NCI-H460 (cell line): Measurements from ENCODE around the gene APRT. TPM values are rescaled to one million over a fixed set of nuclear protein-coding genes. Genes with fewer than 3 reads are reported as not detected.
A peak's percentile ranks its signal among the peaks of the same experiment; 100 is the strongest.
"Not testable (repeated sequence)": the region's sequence is repeated elsewhere in the genome, so short reads cannot be mapped to it uniquely, and the experiment has no call there.

Source experiments
- DNase-seq: peaks from one replicate; pipeline ENCODE4 v3.0.0-alpha.2; 2016; ENCODE audit warnings: low read depth; ENCODE audit errors: extremely low read depth
- total RNA-seq: library from RNA; depleted of rRNA; stranded (reverse); fragments of >200 nt; shearing (Covaris generic); gene quantifications from 2 replicates; pipeline ENCODE4 v1.2.3, GENCODE V29; 2014

APRT gene
- total RNA-seq, 1 experiment from 2014 or later, result 124 TPM

DNA sequence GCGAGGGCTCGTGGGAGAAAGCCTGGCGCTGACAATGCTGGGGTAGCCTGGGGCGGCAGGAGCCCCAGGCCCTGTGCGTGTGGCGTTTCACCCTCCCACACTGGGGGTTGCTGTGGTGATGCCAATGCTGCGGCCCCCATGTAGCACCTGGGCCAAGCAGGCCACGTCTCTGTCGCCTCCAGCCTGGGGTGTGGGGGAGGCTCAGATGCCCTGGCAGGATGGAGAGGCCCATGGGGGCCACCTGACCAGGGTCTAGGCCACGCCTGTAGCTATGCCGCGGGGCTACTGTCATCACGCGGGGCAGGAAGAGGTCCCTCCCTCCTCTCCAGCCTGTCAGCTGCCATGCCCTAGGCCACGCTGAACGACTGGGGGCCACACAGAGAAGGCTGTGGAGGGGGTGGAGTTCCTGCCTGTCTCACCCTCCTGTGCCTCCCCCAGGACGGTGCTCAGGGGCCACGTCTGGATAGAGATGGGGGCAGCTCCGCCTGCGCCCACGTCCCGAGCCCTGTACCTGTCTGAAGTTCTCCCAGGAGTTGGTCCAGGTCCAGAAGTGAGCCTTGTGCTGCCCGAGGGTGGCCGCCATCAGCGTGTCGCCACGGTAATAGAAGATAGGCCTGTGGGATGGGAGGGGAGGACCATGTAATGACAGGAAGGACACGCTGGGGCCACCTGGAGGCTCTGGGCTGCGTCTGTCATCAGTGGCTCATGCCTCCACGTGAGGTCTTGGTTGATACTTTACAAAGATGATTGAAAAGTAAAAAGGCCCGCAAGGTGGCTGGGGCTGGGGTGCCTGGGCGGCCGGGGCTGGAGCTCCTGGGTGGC is 12.7 kb upstream of the APRT start:
- DNase-seq, result no peak

DNA sequence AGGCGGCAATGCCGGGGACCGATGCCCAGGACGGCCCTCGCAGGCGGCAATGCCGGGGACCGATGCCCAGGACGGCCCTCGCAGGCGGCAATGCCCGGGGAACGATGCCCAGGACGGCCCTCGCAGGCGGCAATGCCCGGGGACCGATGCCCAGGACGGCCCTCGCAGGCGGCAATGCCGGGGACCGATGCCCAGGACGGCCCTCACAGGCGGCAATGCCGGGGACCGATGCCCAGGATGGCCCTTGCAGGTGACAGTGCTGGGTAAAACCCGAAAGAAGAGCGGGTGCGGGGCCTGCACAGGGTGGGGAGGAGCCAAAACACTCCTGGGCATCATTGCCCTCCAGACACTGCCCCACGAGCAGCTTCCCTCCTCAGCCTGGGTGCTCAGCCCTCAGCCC is 11.9 kb upstream of the APRT start:
- not testable (repeated sequence) for DNase-seq

DNA sequence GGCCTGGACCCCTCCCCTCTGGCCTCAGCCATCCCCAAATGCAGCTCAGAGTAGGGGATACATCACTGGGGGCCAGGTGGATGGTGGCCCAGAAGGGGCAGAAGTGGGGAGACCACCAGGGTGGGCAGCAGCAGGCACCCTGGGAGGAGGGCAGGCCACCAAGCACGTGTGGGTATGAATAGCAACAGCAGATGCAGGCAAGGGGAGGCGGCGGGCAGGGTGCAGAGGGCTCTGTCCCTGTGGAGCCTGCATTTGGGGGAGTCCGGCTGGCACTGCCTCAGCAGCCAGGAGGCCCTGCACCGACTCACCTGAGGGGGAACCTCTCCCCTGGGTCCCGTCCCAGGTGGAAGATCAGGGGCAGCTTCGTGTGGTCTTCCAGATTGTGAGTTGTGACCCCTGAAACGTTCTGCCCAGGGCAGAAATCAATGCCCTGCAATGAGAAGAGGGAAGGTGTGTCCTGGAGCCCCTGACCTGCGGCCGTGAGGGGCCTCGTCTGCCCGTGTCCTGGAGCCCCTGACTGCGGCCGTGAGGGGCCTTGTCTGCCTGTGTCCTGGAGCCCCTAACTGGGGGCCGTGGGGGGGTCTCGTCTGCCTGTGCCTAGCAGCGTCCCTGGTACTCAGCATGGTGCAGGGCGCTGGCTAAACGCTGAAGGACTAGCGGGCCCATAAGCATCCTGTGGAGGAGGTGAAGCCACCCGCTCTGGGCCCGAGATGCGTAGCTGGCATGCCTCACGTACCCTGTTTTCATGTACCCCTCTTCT is 10.7 kb upstream of the APRT start:
- no peak for DNase-seq

DNA sequence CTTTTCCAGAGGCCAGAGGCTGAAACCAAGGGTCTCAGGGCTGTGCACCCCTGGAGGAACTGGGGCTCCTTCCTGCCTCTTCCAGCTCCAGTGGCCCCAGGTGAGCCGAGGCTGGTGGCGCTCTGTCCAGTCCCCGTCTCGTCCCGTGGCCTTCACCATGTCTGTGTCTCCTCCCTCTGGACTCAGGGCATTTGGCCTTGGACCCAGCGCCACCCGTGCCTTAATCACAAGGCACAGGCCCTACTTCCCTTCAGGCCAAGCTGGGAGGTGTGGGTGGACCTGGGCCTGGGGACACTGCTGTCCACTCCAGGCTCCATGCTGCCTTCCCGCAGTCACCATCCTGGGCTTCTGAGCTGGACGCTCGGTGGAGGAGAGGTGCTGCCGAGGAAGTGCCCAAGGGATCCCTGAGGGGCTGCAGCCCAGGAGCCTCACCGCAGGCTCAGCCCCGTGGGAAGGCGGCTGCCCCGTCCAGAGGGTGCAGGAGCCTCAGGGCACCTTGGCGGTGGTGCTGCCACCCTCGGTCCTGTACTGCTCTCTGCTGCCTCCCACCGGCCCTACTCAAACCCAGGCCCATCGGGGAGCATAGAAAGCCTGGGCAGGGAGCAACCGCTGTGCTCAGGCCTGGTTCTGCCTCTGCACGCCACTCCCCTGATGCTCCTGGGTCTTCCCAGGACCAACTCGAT is 9.6 kb upstream of the APRT start:
- no peak for DNase-seq

DNA sequence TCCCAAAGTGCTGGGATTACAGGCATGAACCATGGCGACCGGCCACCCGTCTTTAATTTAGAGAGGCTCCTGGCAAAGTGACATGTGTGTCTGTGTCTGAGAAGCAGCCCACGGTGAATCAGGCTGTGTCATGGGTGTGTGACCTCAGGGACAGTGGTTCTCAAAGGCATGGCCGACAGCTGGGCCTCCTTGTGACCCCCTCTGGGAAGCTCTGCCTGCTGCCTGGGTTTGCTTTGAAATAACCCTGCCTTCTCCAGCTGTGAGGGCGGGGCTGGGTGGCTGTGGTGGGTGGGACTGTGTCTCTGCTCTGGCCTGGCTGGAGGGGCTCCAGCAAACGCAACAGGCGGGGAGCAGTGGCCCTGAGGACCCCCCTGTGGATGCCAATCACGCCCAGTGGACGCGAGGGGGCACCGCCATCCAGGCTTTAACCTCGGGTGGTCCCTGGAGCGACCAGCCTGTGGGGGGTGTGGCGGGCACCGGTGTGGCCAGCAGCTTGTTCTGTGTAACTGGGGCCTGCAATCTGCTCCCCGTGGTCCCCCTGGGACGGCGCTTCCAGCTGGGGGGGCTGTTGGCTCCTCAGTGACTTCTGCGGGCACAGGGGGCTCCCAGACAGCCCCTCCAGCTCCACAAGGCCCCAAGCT is 8.8 kb upstream of the APRT start:
- DNase-seq, result no peak

DNA sequence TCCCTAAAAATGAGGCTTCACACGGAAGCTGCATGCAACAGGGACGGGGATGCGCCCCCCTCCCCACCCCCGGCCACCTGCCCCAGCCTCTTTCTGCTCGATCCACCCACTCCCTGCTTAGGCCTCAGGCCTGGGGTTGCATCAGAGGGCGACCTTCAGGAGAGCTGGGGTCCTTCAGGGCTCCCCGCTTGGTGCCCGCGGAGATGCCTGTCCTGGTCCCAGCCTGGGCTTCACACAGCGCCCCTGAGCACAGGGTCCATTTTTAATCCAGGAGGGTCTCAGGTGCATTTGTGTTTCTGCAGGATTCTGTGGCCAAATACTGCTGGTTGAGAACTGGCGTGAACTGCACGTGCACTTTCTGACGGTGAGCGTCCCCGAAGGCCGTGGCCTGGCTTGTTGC is 7.4 kb upstream of the APRT start:
- DNase-seq, result no peak

DNA sequence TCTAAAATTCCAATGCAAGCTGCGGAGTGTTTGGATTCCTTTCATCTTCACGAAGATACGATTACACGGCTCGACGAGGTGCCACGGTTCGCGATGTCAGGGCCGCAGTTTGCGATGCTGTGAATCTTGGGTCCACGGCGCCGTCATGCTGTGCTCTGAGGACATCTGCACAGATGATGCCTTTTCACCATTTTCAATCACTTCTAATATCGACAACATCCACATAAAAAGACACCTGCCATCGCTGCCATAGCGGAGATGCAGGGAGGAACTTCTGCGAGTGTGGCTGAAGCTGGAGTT is 6.8 kb upstream of the APRT start:
- no peak for DNase-seq

DNA sequence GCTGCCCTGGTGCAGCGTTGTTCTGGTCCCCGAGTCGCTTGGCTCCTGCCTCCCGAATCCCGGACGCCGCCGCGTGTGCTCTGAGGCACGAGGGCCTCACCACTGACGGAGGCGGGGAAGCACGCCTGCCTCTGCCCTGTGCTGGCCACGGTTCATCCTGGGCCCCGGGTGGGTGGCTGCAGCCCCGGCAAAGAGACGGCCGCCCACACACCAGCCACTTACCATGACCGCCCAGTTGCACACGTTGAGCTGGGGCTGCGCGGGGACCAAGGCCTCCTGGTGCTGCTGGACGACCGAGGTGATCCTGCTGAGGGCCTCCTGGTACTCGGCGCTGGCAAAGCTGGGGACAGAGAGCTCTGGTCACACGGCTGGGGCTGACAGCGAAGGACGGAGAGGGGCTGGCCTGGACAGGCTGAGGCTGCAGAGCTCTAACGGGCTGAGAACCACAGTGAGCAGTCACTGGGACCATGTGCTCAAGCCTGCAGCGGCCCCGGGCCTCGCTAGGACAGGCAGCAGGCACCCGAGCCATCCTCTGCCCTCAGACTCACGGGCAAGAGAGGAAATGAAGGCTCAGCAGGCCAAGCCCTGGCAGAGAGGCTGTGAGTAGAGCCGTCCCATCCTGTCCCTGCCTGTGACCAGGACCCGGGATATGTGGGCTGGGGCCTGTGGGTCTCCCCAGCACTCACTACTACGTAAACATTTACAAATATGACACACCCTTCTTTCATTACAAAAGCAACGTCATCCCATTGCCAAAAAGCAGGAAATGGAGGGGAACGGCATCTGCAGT is 6.3 kb upstream of the APRT start:
- DNase-seq, result no peak

DNA sequence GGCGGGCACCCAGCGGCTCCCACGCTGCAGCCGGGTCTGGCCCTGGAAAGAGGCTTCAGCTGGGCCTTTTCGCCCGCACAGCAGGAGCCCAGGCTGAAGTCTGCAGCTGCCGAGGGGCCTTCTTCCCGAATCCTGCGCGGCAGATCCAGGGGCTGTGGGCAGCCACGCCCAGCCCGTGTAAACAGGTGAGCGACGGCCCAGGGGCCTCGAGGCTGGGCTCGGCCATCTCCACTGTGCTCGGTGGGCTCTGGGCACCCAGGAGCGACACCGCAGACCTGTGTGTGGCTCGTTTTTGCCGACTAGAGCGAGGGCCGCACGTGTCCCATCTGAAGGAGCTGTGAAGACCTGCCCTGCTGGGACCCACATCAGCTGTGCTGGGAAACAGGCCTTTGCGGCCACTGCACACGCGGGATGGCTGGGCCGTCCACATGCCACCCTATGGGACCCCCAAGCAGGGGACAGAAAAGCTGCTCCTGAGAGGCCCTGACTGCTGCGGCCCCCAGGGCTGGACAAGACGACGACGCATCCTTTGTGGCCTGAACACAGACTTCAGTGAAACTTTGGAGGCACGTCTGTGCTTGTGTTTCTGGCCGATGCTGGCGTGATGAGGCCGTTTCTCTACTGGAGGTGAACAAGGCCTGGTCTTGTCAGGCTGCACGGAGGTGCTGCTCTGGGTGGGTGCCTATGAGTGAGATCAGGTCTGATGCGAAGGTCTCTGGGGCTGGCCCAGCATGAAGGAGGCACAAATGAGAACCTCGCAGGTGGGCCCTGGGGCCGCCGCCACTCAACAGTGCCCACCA is 5.2 kb upstream of the APRT start:
- DNase-seq, result no peak

DNA sequence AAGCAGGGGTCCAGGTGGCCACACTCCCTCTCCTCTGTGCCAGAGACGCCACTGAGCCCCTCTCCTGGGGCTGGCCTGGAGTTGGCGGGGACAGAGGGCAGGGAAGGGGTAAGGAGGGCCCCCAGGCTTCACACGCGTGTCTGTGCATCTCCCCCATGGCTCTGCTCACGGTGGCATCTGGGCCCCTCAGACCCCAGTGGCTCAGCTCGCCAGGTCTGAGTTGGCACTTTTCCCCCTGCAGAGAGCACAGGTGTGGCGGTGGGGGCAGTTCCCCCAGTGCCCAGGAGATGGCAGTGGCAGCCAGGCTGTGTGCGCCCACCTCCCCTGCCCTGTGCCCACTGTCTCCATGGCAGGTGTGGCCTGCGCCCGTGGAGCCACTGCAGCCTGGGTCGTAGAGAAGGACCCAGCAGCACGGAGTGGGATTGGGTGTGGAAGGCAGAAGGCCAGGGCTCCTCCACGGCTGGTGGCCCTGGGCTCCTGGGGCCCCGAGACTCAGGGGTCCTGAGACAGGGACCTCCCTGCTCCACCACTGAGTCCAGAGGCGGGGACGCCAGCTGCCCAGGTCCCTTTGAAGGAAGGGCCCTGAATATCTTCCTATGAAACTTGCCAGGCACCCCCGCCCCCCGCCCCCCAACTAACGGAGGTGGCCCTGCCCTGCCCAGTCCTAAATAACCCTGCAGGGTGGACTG is 4.3 kb upstream of the APRT start:
- DNase-seq, result no peak

DNA sequence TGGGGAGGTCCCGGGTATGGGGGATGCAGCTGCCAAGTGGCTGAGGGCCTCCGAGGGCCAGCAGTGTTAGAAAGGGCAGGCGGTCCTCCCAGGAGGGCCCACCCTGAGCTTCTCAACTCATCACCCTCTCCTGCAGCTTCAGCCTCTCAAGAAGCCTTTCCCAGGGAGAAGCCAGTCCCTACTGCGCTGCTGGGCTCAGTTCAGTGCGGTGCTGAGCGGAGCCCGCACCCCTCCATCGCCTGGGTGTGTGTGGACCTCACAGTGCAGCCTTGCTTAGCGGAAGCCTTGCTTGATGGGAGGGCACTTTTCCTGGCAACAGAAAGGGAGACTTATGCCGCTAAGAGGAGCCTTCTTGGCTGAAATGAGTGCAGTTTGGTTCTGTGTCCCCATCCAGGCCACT is 3.5 kb upstream of the APRT start:
- no peak for DNase-seq

DNA sequence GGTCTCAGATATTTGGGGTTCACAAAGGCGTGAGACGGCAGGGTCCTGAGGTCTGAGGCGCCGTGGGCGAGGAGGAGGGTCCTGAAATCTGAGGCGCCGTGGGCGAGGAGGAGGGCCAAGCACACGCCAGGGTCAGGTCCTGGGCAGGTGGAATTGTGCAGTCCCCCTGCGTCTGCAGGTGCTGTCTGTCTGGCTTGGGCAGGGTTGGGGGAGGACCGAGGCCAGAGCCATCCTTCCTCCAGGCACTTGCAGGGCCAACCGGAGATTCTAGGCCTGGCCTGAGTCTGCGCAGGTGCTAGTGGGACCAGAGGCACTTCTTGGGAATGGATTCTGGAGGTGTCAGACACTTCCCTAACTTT is 2.4 kb upstream of the APRT start:
- no peak for DNase-seq

DNA sequence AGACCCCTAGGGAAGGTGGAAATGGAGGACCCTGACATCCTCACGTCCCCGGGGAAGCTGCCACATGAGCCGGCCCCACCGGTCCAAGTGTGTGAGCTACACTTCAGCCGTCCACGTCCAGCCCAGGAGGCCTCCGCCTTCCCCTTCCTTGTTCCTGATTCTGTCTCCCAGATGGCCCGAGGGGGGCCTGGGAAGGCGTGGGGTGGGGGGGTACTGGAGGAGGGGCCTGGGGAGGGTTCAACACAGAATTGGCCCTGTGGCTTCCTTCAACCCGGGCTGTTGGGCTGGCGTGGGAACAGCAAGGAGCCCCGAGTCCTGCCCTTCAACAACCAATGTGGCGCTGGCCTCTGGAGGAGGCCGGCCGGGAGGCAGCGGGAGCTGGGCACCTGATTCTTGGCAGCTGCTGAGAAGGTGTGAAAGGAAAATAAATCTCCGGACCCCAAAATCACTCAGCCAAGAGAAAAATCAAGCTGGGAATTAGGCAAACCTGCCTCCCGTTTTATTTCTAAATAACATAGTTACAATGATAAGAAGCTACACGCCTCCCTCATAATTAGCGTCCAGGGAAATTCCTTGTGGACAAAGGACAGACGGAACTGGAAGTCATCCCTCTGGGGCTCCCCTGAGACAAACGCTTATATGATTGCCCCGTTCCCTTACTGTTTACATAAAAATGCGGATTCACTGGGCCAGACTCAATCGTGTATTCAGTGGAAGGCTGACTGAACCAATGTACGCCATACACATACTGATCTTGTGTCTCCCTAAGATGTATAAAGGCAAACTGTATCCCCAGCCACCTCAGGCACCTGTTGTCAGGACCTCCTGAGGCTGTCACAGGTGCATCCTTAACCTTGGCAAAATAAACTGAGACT is 1.8 kb upstream of the APRT start:
- DNase-seq, result no peak

DNA sequence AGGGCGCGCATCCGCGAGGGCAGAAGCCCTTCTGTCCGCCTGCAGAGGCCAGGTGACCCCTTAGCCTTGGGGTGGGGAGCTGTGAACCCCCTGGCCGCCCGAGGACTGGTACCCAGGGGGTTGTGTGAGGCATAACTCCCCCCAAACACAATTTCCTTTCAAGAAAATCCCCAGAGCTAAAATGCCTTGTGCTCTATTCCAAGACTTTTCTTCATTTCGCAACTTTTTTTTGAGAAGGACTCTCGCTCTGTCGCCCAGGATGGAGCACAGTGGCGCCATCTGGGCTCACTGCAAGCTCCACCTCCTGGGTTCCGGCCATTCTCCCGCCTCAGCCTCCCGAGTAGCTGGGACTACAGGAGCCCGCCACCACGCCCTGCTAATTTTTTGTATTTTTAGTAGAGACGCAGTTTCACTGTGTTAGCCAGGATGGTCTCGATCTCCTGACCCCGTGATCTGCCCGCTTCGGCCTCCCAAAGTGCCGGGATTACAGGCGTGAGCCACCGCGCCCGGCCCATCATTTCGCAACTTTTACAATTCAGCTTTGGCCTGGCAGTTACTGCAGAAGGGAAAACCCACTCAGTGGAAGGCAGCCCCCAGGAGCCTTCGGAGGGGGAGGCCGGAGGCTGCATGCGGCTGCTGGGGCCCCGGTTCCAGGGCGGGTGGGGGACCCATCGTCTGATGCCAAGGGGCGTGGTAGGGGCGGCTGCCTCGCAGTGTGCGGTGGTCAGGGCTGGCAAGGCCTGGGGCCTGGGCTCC is 963 bp upstream of the APRT start:
- DNase-seq, result no peak

DNA sequence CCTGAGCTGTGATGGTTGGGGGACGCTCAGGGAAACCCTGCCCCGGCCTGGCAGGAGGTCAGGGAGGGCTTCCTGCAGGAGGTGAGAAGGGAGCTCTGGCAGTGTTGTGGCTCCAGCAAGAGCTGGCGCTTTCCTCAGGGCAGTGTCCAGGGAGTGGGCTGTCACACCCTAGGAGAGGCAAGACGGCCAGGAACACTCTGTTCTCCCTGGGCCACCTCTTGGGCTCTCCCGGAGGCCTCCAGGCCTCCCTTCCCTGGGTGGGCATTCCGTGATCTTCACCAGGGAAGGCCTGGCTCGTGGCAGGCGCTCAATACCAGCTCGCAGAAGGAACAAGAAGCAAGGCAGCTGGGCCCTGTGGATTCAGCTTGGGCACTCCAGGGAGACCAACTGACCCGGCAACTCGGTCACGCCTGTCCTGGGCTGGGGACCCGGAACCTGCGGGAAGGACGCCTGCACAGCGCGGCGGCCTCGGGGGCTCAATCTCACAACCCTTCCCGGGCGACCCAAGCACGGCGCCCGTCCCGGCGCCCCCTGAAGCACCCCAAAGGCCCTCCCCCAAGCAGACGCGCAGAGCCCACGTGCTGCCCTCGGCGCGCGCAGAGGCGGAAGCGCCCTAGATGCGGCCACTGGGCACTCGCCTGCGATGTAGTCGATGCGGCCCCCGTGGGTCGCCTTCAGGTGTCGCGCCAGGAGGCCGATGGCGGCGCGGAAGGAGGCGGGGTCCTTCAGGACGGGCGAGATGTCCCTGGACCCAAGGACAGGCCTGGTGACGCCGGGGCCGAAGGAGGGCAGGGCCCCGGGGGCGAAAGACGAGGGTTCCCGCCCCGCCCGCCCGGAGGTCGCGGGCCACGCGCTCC is 588 bp downstream of the APRT start:
- peak; percentile 46 for DNase-seq

DNA sequence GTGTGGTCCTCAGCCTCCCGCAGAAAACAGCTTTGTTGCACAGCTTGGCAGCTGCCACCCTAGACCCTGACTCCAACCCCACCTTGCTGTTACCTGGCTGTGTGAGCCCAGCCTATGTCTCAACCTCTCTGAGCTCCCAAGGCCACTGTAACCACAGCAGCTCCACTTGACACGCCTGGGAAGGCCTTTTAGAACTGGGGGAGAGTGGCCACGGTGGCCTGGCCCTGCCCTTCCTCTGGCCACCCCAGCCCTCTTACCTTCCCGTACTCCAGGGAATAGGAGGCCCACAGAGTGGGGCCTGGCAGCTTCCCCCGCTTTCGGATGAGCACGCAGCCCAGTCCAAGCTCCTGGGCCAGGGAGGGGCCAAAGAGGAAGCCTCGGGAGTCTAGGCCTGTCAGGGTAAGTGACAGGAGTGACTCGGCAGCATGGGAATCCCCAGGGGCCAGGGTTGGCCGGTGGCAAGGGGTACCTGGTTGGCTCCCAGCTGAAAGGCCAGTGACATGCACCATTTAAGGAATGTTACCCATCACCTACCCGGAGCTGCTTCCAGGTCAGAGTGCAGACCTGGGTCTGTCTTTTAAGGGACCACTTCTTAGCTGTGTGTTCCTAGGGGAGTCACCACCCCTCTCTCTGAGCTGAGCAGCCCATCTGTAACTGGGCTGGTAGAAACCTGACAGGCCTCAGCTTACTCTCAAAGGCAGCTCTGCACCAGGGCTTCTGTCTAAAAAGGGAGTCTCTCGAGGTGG is 1.4 kb downstream of the APRT start:
- no peak for DNase-seq
